Measurements from ENCODE around the gene CNTN4.

Gene CNTN4

DNA sequence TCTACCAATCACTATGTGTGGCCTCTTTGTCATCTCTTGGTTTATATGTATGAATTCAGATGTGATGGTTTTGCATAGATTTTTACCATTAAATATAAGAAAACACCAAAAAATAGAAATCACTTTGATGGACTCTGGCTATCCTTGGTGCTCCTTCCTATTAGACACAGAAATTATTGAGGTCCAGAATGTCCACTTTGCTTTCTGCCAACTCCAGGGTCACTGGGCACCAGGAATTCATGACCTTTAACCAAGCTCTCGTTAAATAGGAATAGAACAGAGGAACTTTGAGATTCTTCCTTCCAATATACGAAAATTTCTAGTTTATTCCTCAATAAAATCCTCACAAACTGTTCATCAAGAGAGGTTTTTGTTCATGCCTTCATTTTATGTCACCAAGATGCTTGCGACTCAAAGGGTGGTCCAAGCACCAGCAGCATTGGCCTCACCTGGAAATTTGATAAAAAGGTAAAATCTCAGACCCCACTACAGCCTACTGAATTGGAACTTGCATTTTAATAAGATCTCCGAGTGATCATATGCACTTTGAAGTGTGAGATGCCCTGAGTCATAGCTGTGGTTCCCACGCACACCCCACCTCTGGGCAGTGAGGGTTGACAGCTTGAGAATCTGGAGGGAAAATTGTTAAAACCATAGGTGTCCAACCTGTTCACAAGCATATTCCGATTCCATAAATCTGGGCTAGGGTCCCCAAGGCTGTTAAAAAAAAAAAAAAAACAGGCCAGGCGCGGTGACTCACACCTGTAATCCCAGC, 725.0 kb downstream of the CNTN4 start:
- no peak for DNase-seq

GRCh38 chr3:2826036-2826435, 727.4 kb downstream of the CNTN4 start:
- no peak for DNase-seq

DNA sequence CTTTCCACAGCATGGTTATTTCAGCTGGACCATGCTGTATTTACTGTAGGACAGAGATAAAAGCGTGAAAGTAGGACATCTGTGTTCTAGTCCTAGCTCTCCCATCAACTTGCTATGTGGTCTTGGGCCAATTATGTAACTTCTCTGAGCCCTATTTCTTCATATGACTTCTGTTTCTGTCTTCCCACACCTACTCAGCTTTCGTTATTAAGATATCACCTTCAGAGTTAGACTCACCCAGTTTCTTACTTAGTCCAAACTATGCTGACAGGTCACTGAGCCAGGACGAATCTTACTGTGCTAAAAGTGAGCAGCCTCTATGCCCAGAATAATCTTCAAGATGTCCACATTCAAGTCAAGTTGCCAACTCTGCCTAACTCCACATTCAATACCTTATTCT, 727.8 kb downstream of the CNTN4 start:
- no peak for DNase-seq

GRCh38 chr3:2837239-2837638, 738.6 kb downstream of the CNTN4 start:
- no peak for DNase-seq

DNA sequence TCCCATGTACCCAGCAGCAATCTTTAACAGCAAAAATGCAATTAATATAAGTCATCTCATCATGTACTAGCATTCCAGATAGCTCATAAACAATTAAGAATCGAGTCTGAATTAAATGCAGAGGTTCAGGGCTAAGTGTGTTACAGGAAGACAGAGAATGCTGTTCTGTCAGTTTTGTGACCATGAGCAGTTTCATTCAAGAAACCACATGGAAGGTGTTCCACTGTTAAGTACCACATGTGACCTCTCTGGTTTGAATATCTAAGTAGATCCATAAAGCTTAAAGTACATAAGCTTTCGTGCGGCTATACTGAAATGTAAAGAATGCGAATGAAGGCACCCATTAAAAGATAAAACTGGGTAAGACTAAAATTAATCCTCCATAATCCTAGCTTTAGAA, 739.2 kb downstream of the CNTN4 start:
- DNase-seq: no peak

DNA sequence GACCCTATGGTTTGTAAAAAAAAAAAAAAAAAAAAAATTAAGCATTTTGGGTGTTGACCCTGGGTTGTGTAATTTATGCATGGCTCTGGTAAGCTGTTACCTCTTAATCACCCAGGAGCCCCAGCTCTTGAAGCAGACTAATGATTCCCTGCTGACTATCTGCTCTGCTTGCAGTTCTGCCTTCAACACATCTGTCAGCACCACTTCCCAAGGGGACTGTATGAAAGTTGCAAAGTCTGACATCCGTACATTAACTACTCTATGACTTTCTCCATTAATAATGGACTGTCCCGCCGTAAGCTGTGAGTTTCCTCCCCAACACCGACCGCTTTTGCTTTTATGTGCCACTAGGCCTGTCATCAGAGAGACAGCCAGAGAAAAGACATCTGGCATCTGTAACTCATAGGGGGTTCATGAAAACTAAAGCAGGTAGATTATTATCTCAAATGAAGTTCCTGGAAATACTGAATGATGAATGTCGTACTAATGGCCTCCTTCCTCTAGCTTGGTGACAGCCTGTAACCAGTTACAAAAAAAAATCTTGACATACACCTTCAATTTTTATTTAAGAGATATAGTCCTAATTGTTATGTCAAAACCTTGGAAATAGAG, 740.0 kb downstream of the CNTN4 start:
- no peak for DNase-seq

DNA sequence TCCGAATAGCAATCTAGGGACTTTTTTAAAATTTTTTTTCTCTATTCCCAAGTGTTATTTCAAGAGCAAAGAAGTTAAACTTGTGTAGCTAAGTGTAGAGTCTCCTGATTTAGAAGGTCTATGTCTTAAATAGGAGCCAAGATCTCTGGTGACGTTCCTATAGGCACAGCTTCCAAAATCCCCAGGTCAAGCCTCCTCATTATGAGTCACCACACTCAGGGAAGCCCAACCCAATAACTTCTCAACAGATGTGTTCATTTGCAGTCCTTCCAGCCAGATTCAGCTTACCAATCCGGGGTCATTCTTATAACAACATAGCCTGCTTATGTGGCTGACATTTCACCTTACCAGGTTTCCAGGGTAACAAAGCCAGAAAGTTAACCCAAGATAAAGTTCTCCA, 741.2 kb downstream of the CNTN4 start:
- no peak for DNase-seq

- no peak for DNase-seq
Measured at GRCh38 chr3:2847062-2847841, 748.6 kb downstream of the CNTN4 start.

GRCh38 chr3:2849092-2849491, 750.4 kb downstream of the CNTN4 start:
- DNase-seq: no peak

GRCh38 chr3:2850701-2851100, 752.0 kb downstream of the CNTN4 start:
- DNase-seq: no peak

DNA sequence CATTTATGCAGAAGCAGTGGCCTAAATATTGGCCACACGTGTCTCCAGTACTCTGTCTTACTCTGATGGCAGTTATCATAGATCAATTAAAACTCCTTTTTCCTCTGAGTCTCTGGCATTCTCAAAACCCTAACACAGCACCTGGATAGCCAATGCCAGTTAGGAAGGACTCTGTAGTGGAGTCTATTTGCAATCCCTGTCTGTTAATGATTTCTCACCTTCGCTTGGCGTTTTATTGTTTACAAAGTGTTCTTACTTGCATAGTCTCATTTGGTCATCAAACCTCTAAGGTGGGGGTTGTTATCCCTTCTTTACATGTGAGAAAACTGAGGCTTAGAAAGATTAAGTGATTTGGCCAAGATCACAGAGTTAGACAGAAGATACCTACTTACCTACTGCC, 752.7 kb downstream of the CNTN4 start:
- no peak for DNase-seq

DNA sequence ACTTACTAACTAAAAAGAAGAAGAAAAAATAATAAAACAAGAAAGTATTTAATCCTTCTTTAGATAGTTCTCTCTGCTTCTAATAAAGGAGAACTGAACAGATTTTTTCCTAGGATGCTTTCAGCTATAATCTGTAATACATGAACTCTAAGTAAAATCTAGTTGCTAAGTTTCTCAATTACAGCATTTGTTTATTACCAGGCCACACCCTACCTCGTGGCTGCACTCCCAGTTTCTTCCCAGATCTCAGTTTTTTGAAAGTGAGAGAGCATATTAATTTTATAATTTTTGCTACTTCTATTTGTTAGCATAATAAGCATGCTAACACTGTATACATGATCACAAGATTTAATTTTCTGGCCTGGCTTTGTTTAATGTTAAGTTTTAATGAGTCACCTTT, 753.2 kb downstream of the CNTN4 start:
- no peak for DNase-seq

DNA sequence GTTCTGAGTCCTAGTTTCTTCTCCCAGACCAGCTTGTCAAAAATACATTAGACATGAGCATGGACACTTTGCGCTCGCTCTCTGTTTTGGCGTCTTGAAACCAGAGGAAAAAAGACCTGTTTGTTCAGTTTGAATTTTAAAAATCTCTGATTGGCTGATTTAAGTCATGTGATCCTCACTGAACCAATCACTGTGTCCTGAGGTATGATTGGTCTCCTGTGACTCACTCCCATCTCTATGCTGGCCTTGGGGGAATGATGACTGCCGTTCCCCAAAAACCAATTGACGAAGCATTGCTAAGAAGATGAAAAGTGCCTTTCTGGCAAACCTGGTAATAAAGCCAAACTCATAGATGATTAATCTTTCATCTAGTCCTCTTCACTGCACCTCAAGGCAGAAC, 755.0 kb downstream of the CNTN4 start:
- DNase-seq: no peak

DNA sequence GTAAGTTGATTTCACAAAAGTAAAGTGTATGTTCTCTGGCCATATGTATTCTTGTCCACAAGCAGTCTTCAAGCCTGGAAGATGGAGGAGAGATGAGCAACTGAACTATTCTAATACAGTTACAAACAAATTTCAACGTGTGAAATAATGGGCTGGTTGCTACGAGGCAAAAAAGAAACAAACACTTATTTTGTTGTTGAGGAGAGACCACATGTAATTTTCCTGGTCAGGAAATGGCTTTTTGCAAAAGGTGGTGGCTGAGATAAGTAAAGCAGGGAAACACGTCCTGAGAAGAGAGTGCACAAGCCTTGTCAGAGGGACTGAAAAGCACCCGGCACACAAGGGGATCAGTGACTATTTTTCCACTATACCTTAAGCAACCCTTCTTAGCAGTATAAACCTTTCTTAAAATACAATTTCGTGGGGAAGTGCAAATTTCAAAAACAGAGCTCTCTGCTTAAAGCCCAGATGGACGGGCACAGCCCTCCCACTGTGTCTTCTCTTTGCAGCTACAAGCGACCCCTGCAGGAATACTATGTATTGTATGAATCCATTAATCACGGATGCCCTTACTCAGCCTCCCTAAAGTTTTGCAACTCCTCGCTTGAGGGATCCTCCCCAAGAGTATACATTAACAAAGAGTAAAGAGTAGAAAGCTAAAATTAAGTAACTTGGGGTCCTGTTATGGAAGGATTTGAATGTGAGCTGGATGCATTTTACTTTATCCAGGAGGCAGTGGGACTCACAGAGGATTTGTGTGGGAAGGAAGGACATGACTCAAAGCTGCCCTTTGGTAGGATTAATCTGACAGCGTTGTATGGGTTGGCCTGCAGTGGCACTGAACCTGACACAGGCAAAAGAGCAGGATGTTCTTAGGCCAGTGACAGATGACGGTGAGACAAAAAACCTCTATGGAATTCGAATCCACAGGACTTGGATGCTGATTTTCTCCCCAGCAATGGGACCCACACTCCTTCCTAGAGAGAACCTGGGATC, 757.8 kb downstream of the CNTN4 start:
- DNase-seq: no peak

DNA sequence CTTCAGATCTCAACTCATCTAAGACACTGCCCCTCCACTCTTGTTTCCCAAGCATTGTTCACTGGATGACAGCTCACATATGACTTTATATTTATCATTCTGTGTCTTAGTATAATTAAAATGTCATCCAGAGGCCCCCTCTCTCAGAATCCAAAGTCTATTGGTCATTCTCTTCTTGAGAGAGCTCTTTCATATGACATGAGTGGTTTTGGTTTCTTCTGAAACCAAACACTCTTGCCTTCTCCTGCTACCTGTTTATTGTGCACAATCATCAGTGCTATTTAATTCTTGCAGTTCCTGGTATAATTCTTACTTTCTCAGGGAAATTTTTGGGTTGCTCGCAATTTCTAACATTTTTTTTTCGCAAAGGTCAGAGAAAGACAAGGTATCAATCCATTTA, 762.0 kb downstream of the CNTN4 start:
- DNase-seq: no peak

- no peak for DNase-seq
Measured at GRCh38 chr3:2861120-2861519, 762.5 kb downstream of the CNTN4 start.

- no peak for DNase-seq
Measured at GRCh38 chr3:2861920-2862319, 763.3 kb downstream of the CNTN4 start.

DNA sequence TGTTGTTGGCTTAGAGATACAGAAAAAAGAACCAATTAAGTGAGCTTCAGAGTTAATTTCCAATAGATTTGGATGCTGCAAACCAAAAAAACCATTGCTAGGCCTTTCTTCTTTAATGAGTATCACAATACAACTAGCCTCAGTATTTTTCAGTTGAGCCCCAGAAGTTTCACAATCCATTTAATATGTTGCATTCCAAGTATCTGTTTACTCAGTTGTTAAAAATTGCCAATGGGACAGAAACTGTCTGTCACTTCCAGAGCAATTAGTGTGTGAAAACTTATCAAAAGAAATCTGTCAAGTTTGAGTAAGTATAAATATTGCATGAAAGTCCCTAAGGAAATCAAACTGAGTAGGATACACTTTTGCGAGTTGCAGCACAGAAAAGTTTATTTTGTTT, 763.7 kb downstream of the CNTN4 start:
- no peak for DNase-seq

DNA sequence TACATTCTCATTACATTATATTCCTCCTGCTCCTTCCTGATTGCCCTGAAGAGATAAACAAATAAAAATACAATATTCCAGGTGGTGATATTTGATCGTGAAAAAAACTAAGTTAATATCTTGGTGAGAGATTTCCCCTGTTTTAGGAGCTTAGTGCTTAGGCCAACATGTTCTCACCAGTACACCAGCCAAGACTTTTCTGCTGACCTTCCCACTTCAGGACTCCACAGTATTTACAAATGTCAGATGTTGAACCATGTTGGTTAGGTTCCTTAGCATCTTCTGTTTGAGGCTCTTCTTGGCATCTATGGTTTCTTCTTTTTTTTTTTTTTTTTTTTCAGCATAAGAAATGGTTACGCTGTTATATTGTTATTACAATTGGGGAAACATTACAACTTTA, 764.5 kb downstream of the CNTN4 start:
- DNase-seq: no peak

DNA sequence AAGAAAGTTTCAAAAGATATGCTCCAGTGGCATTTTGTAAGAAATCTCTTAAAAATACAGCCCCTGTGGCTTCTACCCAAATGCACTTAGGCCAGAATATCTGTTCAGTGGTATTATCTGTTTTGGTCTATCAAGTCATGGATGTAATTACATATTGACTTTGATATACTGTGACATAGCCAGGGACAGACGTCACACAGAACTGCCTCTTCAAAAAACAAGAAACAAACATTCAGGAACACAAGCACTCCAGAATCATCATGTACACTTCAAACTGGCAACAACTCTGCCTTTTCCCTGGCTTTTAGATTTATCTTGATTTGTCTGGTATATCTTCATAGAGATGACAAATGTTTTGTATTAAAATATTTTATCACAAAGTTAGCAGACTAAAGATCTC, 771.2 kb downstream of the CNTN4 start:
- no peak for DNase-seq

DNA sequence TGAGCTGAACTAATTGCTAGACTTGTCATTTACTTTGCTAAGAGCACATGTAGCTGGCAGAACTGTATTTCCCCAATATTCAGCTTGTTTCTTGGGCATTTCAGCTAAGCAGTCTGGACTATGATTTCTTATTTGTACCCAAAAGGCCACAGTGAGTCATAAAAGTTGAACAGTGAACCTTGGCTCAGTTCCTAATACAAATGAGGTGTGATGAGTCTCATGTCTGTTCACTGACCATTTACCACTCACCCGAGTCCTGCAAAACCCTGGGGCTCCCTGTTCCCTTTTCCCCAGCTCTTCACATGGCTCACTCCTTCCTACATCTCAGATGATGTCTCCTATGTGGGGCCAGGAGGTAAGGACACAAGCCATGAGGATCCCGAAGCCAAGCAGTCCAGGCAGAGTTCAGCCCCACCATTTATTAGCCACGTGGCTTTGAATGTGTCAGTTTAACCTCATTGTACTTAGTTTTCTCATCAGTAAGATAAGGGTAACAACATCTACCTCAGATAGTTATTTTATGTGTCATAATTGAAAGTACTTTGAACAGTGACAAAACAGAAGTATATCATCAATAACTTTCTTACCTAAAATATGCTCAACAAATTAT, 772.2 kb downstream of the CNTN4 start:
- no peak for DNase-seq

DNA sequence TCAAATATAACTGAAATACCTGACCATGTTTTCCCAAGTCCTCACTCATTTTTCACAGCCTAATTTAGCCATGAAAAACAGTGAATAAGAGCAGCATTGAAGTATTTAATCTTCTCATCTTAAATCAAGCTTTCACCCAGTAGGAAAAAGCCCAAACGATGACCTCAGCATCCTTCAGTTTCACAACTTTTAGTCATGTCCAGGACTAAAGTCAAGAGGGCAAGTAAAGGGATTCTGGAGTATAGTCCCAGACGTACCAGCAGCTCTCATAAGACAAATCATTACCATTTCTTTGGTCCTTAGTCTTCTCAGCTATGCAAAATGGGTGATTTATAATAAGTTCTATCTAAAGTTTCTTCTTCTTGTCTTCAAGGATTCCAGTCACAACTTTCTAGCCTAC, 774.2 kb downstream of the CNTN4 start:
- no peak for DNase-seq

Measured in DMS 273 treated with DMSO at 0.1 percent for 48 hours (cell line).